ENCODE results near the gene RAI14. TPM values are rescaled to one million over a fixed set of nuclear protein-coding genes. Genes with fewer than 3 reads are reported as not detected.

Gene RAI14
- total RNA-seq, 3 donors from 2014 or later, result 12.5 to 38.7 (median 22.4) TPM

GRCh38 chr5:34682926-34683623 is 26.9 kb downstream of the RAI14 start:
- H3K27me3 ChIP-seq, result no peaks in the 10 kb centered on the region
- TF ChIP-seq POLR2A (IDR thresholded peaks at IDR 0.05) (no peak), CTCF (IDR thresholded peaks at IDR 0.05) (no peak), POLR2AphosphoS5 (IDR thresholded peaks at IDR 0.05) (no peak)
- no peaks in the 10 kb centered on the region for H3K4me1 ChIP-seq
- no peak overlapping the region for H3K27ac ChIP-seq
- no peaks in the 10 kb centered on the region for H3K36me3 ChIP-seq
- no peak for DNase-seq (ENCODE audit: low spot score in 2 of 2)
- no peaks in the 10 kb centered on the region for H3K9me3 ChIP-seq
- intact Hi-C loops (cut with DNase I; ENCODE audit: low total_unique reads), result no loop called here
- no peak overlapping the region for H3K4me3 ChIP-seq

DNA sequence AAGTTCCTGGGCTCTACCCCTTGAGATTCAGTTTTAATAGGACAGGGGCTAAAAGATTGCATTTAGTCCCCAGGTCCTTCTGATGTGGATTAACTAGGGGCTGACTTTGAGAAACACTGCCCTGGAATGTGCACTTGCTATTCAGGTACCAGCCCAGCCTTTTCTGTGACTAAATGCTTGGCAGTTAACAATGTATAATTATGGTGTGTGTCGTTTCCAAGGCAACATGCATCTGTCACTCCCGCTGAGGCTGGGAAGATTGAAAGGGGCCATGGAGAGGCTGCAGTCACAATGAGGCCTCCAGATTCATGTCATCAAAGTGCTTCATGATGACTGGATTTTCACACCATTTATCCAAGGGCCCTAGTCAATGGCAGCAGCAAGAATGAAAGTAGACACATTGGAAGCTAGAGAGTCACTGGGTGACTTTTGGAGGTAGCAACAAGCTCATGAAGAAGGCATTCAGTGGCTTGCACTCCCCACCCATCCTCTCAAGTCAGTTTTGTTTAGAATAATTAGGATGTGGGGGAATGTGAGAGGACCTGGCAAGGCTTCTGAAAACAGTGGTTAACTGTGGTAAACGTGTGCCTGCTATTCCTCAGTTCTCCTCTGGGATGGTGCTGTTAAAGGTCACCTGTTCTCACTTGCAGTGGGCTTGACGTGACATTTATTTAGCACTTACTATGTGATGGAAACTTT is 28.3 kb downstream of the RAI14 start:
- Histone ChIP-seq H3K4me1 (no peaks in the 10 kb centered on the region), H3K27me3 (no peaks in the 10 kb centered on the region), H3K27ac (no peak overlapping the region), H3K9me3 (no peaks in the 10 kb centered on the region), H3K4me3 (no peak overlapping the region), H3K36me3 (no peaks in the 10 kb centered on the region)
- DNase-seq (ENCODE audit: low spot score in 2 of 2), result no peak
- no peak for TF ChIP-seq CTCF (IDR thresholded peaks at IDR 0.05)
- TF ChIP-seq POLR2A (IDR thresholded peaks at IDR 0.05), result no peak
- TF ChIP-seq POLR2AphosphoS5 (IDR thresholded peaks at IDR 0.05), result no peak
- intact Hi-C loops (cut with DNase I; ENCODE audit: low total_unique reads), result no loop called here

- no peaks in the 10 kb centered on the region for H3K36me3 ChIP-seq
- no peaks in the 10 kb centered on the region for H3K27me3 ChIP-seq
- H3K4me1 ChIP-seq, result no peaks in the 10 kb centered on the region
- intact Hi-C loops (cut with DNase I; ENCODE audit: low total_unique reads), result no loop called here
- TF ChIP-seq POLR2A (IDR thresholded peaks at IDR 0.05) (no peak), POLR2AphosphoS5 (IDR thresholded peaks at IDR 0.05) (no peak), CTCF (IDR thresholded peaks at IDR 0.05) (no peak)
- no peaks in the 10 kb centered on the region for H3K9me3 ChIP-seq
- DNase-seq (ENCODE audit: low spot score in 2 of 2), result no peak
- no peak overlapping the region for H3K27ac ChIP-seq
- no peak overlapping the region for H3K4me3 ChIP-seq
Observed at GRCh38 chr5:34684980-34685352, 28.8 kb downstream of the RAI14 start.

- Histone ChIP-seq H3K36me3 (no peaks in the 10 kb centered on the region), H3K4me3 (no peak overlapping the region), H3K4me1 (no peaks in the 10 kb centered on the region), H3K27ac (no peak overlapping the region), H3K9me3 (no peaks in the 10 kb centered on the region), H3K27me3 (no peaks in the 10 kb centered on the region)
- intact Hi-C loops (cut with DNase I; ENCODE audit: low total_unique reads), result no loop called here
- TF ChIP-seq POLR2A (IDR thresholded peaks at IDR 0.05) (no peak), POLR2AphosphoS5 (IDR thresholded peaks at IDR 0.05) (no peak), CTCF (IDR thresholded peaks at IDR 0.05) (no peak)
- no peak for DNase-seq (ENCODE audit: low spot score in 2 of 2)
Observed at GRCh38 chr5:34685485-34686165, 29.5 kb downstream of the RAI14 start.

GRCh38 chr5:34686762-34687268 is 30.7 kb downstream of the RAI14 start:
- intact Hi-C loops (cut with DNase I; ENCODE audit: low total_unique reads), result no loop called here
- DNase-seq (ENCODE audit: low spot score in 2 of 2), result no peak
- Histone ChIP-seq H3K9me3 (no peaks in the 10 kb centered on the region), H3K36me3 (no peaks in the 10 kb centered on the region), H3K27ac (no peak overlapping the region), H3K27me3 (no peaks in the 10 kb centered on the region), H3K4me3 (no peak overlapping the region), H3K4me1 (no peaks in the 10 kb centered on the region)
- TF ChIP-seq CTCF (IDR thresholded peaks at IDR 0.05), result no peak
- no peak for TF ChIP-seq POLR2AphosphoS5 (IDR thresholded peaks at IDR 0.05)
- no peak for TF ChIP-seq POLR2A (IDR thresholded peaks at IDR 0.05)
